LNCaP clone FGC (cell line): Measurements from ENCODE around the gene NRAP.

ENCODE experiments used
- DNase-seq: peaks from one replicate; pipeline ENCODE4 v3.0.0-alpha.2; 2011; ENCODE audit warnings: low read depth
- H3K4me3 ChIP-seq: 2 replicates; pipeline ENCODE4 v1.5.1; 2011; ENCODE audit warnings: mild to moderate bottlenecking, low read depth, low read length, control low read depth
- CTCF ChIP-seq: IDR thresholded peaks from 2 replicates; pipeline ENCODE4 v1.5.1; 2012; ENCODE audit warnings: mild to moderate bottlenecking; ENCODE audit not compliant: control insufficient read depth, insufficient read depth; ENCODE audit errors: extremely low read depth

Gene NRAP

GRCh38 chr10:113560071-113560470 is 103.8 kb downstream of the NRAP start:
- DNase-seq: no peak
- no peak for TF ChIP-seq CTCF
- no peak overlapping the region for H3K4me3 ChIP-seq

GRCh38 chr10:113557903-113558321 is 105.9 kb downstream of the NRAP start:
- TF ChIP-seq CTCF: no peak
- H3K4me3 ChIP-seq: no peak overlapping the region
- no peak for DNase-seq

DNA sequence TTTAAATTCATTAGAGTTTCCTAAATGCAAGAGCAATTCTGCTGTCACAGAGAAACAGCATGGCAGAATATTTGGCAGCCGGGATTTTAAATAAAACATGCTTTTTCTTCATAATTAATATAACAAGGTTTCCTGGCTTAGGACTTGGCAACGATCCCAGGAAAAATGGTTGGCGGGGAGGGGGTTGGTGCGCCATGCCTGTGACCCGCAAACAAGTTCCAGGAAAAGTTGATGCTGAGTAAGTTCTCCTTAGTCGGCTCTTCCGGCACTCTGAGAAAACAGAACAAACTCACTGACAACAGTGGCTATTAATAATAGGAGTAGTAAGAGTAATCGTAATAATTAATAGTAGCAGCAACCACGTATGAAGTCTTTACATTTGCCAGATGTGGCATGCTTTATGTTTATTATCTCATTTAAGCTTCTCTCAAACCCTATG is 106.4 kb downstream of the NRAP start:
- no peak overlapping the region for H3K4me3 ChIP-seq
- TF ChIP-seq CTCF: no peak
- no peak for DNase-seq

DNA sequence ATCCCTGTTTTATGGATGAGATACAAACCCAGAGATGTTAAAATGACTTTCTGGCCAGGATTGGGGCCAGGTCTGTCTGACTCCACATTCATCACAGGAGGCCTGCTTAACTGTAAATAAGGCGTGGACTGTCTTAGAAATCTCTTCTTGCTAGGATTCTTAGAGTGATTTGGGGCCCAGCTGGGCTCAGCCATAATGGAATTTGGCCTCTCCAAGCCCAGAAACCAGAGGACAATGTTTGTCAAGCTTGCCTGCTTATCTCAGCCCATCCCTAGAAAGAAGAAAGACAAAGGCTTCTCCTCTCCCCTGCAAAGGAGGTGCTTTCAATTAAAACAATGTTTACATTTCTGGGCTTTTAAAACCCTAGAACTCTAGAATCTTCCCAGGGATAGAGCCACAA is 108.1 kb downstream of the NRAP start:
- no peak overlapping the region for H3K4me3 ChIP-seq
- TF ChIP-seq CTCF: no peak
- no peak for DNase-seq

- TF ChIP-seq CTCF: no peak
- no peak for DNase-seq
- H3K4me3 ChIP-seq: no peak overlapping the region
Observed at GRCh38 chr10:113555245-113555644, 108.6 kb downstream of the NRAP start.

DNA sequence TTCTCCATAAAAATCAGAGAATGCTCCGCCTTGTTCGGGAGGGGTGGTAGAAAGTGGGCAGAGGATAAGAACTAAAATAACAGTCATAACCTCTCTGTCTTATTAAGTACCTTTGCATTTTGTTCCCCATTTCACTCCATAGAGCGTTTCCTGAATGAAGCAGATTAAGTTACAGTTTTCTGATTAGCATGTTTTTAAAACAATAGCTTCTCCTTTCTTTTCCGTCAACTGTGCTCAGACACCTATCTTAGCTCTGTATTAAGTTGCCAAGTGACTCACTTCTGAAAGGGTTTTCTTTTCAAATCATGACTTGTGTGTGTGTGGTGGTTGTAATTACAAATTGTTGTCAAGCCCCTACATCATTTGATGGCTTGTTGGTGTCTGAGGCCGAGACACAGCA is 109.6 kb downstream of the NRAP start:
- TF ChIP-seq CTCF: no peak
- H3K4me3 ChIP-seq: no peak overlapping the region
- no peak for DNase-seq

GRCh38 chr10:113553149-113553548 is 110.7 kb downstream of the NRAP start:
- no peak overlapping the region for H3K4me3 ChIP-seq
- TF ChIP-seq CTCF: no peak

More at GRCh38 chr10:113553149-113553548, 110.7 kb downstream of the NRAP start:
- DNase-seq: no peak
